ENCODE data around the gene C13orf46.

The C13orf46 gene

DNA sequence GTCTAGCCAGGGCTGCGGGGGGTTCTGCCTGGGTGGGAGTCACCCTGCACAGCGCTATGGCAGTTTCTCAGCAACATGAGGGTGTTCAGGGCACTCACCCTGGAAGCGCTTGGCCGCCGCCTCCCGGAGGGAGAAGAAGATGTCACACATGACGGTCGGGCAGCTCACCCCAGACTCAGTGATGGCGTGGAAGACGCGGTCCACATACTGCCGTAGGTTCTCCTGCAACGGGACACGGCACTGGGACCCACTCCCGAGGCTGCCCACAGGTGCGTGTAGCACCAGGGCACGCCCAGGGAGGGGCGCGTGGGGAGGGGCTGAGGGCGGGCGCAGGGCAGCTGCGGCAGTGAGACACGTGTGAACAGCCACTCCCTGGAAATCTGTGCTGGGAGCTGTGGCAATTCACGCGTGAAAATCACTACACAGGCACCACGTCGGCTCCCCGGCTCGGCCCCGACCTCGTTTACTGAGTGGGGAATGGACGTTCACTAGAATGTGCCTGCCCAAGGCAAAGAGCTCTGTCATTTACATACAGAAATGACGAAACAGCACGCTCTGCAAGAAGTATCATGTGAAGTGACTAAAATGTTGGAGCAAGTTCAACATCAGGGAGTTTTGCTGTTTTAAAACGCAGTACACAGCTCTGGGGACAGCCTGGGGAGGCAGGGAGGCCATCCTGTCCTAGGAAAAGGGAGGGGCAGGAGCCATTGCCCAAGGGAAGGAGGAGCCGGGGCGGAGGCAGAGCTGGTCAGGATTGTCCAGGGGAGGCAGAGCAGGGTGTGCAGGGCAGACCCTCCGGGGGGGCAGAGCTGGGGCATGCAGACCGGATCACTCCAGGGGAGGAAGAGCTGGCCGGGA is 41.5 kb upstream of the C13orf46 start:
- no peak for TF ChIP-seq POLR2A (IDR thresholded peaks at IDR 0.05; ENCODE audit: low read depth, low read length)
- FAIRE-seq (no peak), DNase-seq (ENCODE audit: insufficient read length, low spot score) (no peak)

DNA sequence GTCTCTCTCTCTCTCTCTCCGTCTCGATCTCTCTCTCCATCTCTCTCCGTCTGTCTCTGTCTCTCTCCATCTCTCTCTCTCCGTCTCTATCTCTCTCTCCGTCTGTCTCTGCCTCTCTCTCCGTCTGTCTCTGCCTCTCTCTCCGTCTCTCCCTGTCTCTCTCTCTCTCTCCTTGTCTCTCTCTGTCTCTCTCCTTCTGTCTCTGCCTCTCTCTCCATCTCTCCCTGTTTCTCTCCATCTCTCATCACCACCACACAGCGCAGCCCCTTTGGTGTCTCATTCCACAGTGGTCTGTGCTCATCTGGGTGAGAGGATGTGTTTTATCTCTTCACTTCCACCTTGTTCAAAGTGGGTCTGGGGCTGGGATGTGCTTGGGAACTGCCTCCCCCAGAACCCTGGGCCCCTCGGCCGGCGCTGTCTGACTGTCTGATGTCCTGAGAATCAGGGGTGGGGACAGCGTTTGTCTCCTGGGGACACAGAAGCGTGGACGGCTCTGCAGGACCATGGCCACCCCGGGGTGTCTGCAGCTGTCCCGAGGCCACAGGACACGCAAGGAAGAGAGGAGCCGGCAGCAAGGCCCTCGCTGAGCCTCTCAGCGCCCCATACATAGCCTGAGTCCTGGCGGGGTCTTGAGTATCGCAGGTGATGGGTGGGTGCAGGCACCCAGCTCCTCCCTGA is 40.2 kb upstream of the C13orf46 start:
- FAIRE-seq (no peak), DNase-seq (ENCODE audit: insufficient read length, low spot score) (no peak)
- no peak for TF ChIP-seq POLR2A (IDR thresholded peaks at IDR 0.05; ENCODE audit: low read depth, low read length)

DNA sequence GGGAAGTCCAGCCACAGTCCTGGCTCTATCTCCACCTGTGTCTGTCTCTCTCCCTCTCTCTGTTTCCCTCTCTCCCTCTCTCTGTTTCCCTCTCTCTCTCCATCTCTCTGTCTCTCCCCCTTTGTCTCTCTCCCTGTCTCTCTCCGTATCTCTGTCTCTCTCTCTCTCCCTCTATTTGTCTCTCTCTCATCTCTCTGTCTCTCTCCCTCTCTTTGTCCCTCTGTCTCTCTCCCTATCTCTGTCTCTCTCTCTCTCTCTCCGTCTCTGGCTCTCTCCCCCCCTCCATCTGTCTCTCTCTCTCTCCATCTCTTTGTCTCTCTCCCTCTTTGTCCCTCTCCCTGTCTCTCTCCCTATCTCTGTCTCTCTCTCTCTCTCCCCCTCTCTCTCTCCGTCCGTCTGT is 39.5 kb upstream of the C13orf46 start:
- DNase-seq (ENCODE audit: insufficient read length, low spot score) (no peak), FAIRE-seq (no peak)
- no peak for TF ChIP-seq POLR2A (IDR thresholded peaks at IDR 0.05; ENCODE audit: low read depth, low read length)

DNA sequence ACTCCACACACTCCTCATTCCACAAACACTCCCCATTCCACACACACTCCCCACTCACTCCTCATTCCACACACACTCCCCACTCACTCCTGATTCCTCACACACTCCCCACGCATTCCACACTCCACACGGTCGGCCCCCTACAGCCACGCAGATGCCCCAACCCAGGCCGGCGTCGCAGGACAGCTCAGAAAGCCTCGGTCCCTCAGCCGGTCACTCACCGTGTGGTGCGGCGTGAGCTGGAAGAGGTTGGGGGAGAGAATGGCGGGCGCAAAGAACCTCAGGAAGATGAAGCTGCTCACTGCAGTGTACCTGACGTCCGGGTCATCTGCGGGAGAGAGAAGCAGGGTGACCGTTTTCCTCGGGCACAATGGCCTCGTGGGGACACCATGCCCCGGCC is 39.0 kb upstream of the C13orf46 start:
- FAIRE-seq (no peak), DNase-seq (ENCODE audit: insufficient read length, low spot score) (no peak)
- TF ChIP-seq POLR2A (IDR thresholded peaks at IDR 0.05; ENCODE audit: low read depth, low read length) = no peak

DNA sequence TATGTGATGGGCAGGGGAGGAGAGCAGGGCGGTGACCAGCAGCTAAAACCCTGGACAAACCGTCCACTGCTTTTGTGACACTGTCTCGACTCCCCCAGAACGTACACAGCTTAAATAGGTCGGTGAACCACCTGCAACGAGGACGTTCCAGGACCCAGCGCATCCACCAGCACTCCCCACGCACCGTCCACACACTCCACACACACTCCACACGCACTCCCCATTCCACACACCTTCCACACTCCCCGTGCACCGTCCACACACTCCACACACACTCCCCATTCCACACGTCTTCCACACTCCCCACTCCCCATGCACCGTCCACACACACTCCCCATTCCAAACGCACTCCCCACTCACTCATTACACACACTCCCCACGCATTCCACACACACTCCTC is 38.3 kb upstream of the C13orf46 start:
- DNase-seq (ENCODE audit: insufficient read length, low spot score) = no peak
- no peak for FAIRE-seq
- TF ChIP-seq POLR2A (IDR thresholded peaks at IDR 0.05; ENCODE audit: low read depth, low read length) = no peak

DNA sequence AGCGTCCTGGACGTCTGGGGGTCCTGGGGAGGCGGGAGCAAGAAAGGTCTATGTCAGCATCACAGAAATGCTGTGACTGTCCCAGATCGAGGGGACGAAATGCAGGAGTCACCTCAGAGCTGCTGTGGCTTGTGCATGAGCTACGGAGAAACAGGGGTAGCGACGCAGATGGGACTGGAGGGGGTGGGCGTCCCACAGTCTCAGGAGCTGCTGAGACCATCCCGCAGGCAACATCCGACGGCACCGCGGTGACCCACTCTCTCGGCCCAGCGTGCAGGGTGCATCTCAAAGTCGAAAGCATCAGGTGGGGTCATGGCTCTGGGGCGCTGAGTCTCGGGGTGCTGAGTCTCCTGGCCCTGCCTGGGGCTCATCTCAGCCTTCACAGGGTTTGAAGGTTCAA is 37.4 kb upstream of the C13orf46 start:
- no peak for TF ChIP-seq POLR2A (IDR thresholded peaks at IDR 0.05; ENCODE audit: low read depth, low read length)
- DNase-seq (ENCODE audit: insufficient read length, low spot score) (no peak), FAIRE-seq (no peak)

DNA sequence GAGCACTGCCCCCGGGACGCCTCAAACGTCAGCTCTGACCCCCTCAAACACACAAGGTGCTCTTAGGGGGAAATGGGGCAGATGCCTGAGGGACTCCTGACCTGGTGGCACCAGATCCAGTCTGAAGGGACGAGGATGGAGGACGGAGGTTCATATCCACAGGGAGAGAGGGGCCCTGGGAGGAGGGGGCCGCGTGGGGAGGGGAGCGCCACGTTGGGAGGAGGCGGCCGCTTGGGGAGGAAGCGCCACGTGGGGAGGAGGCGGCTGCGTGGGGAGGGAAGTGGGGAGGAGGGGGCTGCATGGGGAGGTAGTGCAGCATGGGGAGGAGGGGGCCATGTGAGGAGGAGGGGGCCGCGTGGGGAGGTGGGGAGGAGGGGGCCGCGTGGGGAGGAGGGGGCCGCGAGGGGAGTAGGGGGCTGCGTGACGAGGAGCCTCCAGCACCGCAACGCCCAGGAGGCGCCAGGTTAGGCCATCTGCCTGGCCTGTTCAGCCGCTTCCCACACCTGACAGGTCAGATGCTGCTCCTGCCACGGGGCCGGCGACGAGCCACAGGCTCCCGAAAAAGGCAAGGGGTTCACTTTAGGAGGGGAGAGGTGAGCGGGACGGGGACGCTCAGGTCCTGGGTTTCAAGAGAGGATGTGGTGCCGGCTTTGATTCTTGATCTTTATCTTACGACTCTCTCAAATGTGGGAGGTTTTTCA is 36.7 kb upstream of the C13orf46 start:
- DNase-seq (ENCODE audit: insufficient read length, low spot score) (no peak), FAIRE-seq (no peak)
- TF ChIP-seq POLR2A (IDR thresholded peaks at IDR 0.05; ENCODE audit: low read depth, low read length) = no peak

DNA sequence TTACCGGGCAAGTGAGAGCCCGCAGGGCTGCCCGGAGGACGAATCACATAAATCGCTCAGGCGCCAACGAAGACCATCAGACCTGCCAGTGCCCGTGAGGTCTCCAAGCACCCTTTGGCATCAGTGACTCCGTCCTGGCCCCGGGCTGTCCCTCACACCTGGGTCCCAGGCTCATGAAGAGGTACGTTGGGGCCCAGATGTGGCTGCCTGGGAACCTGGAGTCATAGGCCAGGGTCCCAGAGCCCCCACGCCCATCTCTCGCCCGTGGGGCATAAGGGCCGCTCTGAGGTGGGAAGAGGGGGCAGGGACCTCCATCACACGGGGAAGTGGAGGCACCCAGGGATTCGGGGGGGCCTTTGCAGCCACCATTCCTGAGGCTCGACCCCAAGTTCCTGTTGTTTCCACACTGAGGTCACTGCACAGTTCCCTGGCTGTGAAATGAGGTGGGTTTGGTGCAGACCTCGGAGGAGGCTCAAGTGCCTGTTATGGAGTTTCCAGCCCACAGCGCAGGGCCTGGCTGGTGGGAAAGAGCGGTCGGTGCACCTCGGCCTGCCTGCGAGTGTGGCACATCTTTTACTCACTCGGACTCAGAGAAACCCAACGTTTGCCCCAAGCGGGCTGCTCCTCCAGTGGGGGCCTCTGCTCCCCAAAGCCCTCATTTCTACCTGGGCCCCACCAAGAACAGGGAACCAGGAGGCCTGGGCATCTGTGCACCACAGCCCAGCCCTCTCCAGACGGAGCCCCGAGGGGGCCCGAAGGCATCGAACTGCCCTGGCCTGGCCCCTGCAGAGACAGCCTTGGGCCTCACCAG is 35.9 kb upstream of the C13orf46 start:
- no peak for FAIRE-seq
- DNase-seq (ENCODE audit: insufficient read length, low spot score) = no peak
- TF ChIP-seq POLR2A (IDR thresholded peaks at IDR 0.05; ENCODE audit: low read depth, low read length) = no peak

DNA sequence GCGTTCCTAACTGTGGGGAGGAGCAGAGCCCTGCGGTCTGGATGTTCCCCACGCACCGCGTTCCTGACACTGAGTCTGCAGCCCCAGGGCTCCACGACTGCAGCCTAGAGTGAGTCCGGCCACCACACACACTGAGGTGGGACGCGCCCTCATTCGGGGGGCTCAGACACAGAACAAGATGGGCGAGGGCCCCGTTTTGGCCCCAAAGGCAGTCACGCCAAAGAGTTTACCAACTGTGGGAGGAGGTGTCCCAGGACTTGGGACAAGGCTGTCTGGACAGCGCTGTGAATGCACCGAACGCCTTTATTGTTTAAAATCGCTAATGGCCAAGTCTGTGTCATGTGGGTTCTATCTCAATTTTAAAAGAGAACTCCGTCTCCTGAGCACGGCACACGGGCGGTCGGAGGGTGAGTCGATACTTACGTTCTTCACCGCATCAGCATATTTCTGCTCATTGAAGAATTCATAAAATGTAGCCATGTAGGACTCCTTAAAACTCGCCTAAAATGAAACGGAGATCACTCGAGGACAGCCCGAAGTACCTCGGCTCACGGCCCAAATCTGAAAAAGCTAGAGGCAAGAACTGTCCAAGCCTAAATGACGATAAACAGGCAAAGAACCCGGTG is 35.2 kb upstream of the C13orf46 start:
- no peak for FAIRE-seq
- TF ChIP-seq POLR2A (IDR thresholded peaks at IDR 0.05; ENCODE audit: low read depth, low read length) = no peak

DNA sequence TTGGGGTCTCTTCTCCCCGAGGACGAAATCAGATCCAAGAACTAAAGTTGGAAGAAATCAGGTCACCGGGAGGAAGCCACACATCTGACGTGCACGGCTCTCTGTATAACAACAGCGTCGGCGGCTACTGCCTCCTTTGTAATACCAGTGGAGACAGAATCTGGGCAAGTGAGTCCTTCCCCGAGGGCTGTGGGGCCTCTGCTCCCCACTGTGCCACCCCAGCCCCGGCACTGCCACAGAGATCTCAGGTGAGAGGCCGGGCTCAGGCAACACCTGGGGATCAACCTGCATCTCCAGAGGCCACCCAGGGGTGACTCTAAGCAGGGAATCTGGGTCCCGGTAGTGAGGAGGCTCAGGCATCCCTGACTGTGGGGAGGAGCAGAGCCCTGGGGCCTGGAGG is 33.7 kb upstream of the C13orf46 start:
- no peak for TF ChIP-seq POLR2A (IDR thresholded peaks at IDR 0.05; ENCODE audit: low read depth, low read length)
- DNase-seq (ENCODE audit: insufficient read length, low spot score) = no peak
- no peak for FAIRE-seq

More for the DNA sequence above, 35.2 kb upstream of the C13orf46 start:
- DNase-seq (ENCODE audit: insufficient read length, low spot score) = no peak

DNA sequence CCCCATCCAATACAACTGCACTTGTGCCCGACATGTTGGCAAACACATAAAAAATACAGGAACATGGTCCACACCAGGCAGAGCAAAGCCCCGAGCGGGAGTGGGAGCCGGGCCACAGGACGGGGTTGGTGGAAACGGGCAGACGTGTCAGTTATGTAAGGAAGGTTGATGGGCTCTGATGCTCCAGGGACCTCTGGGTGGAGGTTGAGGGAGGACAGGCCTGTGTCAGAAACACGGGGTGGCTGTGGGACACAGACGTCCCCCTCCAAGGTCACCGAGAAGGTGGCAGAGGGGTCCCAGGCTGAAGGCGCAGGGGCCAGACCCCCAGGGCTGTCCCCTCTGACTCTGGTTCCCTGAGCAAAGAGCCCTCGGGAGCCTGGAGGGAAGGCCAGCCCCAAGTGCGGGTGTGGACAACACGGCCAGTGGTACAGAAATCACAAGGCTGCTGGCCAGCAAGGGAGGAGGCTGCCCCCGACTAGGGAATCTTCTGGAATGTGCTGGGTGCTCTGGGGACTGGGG is 31.4 kb upstream of the C13orf46 start:
- FAIRE-seq (no peak), DNase-seq (ENCODE audit: insufficient read length, low spot score) (no peak)
- TF ChIP-seq POLR2A (IDR thresholded peaks at IDR 0.05; ENCODE audit: low read depth, low read length) = no peak

DNA sequence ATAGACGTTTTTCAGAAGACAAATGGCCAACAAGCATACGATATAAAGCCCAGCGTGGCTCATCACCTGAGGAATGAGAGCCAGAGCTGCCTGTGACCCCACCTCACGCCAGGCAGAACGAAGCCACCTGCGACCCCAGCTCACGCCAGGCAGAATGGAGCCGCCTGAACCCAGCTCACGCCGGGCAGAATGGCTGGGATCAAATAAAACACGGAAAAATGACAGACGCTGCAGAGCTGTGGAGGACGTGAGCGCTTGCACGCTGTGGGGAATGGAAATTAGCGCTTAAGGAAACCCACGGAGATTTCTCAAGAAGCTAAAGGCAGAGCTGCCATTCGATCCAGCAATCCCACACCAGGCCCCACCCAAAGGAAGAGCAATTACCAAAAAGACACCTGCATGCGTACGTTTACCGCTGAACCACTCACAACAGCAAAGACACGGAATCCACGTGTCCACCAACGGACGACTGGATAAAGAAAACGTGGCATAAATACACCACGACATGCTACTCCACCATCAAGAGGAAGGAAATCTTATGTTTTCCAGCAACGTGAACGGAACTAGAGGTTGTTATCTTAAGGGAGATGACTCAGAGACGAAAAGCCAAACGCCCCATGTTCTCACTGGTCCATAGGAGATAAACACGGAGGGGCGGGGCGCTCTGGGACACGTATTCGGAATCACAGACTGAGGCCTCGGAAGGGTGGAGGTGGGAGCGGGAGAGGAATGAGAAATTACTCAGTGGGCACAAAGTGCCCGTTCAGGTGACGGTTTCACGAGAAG is 30.7 kb upstream of the C13orf46 start:
- TF ChIP-seq POLR2A (IDR thresholded peaks at IDR 0.05; ENCODE audit: low read depth, low read length) = no peak
- DNase-seq (ENCODE audit: insufficient read length, low spot score) = no peak
- FAIRE-seq = no peak
